Stimulated activated CD8-positive, alpha-beta memory T cell treated with anti-CD3 and anti-CD28 coated beads, Interleukin-7, amount 100 ng/mL, for 1 hour (primary cell): ENCODE data around the gene RBBP5.

Experiments
- DNase-seq, 2 donors: peaks; one replicate each; pipeline ENCODE4 v3.0.0-alpha.2; 2020; ENCODE audit warnings: low read depth in 2 of 2

The RBBP5 gene

DNA sequence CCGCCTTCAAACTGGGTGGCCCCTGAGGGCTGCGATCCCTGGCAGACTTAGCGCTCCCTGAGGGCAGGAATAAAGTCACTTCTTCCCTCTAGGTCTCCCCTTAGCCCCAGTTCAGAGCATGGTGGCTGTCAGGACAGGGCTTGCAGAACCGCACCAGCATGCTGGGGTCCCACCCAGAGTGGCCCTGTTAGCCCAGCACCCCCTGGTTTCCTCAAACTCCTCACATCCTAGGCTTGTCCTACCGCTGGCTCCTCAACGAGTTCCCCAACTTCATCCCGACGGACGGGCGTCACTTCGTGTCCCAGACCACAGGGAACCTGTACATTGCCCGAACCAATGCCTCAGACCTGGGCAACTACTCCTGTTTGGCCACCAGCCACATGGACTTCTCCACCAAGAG, 62.9 kb downstream of the RBBP5 start:
- DNase-seq, result no peak

DNA sequence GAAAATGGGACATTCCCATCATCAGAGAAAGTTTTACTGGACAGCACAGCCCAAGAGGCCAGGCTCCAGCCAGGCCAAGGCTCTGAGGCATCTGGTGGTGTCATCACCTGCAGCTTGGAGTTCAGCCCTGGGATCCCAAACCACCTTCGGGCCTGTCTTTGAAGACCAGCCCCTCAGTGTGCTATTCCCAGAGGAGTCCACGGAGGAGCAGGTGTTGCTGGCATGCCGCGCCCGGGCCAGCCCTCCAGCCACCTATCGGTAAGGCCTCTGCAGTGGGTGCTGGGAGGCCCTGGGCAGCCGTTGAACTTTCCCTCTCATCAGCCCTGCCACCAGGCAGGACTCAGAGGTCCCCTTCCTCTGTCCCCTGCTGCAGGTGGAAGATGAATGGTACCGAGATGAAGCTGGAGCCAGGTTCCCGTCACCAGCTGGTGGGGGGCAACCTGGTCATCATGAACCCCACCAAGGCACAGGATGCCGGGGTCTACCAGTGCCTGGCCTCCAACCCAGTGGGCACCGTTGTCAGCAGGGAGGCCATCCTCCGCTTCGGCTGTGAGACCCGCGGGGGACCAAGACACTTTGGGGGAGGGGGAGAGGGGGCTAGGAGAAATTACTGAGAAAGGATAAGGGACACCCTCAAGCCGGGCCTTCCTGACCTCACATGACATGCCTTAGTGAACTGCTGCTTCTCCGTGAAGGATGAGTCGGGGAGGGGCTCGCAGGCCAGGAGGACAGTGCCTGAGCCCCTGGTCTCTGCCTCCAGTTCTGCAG, 63.8 kb downstream of the RBBP5 start:
- no peak for DNase-seq

DNA sequence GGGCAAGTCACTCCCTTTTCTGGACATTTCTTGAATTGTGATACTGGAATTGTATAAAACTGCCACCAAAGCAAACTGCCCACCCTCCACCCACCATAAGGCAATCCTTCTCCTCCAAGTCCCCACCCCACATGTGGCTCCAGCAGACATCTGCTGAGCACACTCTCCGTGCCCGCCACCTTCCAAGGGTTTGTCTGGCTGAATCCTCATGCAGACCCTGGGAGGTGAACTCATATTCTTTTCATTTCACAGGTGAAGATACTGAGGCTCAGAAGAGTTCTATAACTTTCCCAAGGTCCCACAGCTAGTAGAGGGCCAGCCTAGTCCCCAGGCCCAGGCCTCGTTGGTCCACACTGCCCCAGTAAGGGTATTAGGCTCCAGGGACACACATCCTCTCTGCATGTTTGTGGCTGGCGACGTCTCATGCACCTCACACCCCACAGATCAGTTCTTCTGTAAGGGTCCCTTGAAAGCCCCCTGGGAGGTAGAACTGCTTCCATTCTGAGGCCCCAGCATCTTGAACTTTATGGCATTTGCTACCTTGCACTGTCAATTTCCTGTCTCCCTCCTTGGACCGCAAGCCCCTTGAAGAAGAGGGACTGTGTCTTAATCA, 64.7 kb downstream of the RBBP5 start:
- no peak for DNase-seq

DNA sequence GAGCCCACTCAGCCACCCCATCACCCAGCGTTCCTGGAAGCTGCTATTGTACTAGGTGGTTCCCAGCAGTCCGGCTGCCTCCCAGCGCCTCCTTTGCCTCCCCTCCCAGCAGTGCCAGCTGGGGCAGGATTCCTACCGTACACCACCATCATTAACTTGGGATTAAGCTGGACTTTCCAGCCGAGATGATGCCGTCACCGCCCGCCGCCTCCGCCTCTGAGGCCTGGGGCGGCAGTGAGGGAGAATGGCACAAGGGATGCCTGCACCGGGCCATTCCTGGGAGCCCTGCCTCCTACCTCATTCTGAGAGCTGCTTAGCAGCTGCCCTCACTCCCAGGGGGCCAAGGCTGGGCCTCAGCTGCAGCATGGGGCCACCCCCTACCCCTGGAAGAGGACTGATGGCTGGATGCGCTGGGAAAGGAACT, 65.6 kb downstream of the RBBP5 start:
- DNase-seq, result no peak

DNA sequence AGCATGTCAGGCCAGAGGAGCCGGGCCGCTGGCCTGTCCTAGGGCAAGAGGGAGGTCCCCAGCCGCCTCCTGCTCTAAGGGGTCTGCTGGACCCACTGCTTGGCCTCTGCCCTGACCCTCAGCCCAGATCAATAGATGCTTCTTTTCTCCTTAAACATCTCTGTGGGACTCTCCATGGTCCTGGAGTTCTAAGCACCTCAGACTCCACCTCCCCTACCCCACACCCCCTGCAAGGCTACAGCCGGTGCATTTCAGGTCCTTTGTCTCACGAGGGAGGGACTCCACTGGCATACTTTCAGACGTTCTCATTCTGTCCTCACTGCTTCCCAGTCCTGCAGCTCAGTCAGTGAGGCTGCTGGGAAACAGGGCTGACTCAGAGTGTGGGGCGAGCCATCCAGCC, 67.8 kb downstream of the RBBP5 start:
- DNase-seq, result no peak

DNA sequence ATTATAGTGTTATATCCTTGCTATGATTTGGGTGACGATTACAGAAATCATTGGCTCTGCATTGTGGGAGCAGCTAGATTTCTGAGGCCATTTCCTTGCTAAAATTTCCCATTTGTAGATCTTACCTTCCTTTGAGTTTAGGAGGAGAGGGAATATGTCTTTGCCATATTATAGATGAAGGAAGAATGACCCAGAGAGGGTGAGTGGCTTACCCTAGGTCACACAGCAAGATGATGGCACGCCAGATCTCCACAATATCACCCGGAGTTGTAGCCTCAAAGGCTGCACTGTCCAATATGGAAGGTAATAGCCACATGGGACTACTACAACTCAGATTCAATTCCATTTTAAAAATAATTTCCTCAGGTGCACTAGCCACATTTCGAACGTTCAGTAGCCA, 68.5 kb downstream of the RBBP5 start:
- DNase-seq, result no peak

DNA sequence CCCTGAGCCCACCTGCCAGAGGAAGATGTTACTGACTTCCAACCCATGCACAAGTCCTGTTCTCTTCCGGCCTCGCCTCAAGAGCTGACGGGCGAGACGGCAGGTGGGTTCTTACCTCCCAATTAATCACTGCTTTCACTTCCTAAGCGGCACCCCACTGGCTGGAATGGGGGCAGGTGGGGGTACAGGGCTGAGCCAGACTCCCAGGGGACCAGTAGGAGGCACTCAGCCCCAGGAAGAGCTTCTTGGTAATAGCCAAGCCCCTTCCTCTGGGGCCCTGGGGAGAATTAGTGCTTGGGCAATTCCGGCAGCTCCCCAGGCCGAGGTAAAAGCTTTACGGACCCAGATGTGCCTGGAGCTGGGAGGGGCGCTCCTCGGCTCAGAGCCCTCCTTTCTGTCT, 69.1 kb downstream of the RBBP5 start:
- no peak for DNase-seq

DNA sequence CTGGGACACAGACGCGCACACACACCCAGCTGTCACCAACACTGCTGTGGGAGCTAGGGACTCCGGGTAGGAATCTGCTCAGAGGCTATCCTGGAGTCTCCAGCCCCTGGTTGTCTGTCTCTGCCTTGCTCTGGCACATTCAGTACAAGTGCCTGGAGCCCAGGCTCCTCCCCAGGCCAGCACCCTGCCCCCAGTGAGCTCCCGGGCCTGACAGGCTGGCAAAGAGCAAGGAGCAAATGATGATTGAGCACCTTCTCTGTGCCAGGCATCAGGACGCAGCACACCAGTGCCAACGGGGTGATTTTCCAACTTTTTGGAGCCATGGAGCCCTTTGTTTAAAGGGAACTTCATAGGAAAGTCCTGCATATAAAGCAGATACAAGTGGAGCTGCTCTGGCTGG, 72.3 kb downstream of the RBBP5 start:
- DNase-seq, result no peak

DNA sequence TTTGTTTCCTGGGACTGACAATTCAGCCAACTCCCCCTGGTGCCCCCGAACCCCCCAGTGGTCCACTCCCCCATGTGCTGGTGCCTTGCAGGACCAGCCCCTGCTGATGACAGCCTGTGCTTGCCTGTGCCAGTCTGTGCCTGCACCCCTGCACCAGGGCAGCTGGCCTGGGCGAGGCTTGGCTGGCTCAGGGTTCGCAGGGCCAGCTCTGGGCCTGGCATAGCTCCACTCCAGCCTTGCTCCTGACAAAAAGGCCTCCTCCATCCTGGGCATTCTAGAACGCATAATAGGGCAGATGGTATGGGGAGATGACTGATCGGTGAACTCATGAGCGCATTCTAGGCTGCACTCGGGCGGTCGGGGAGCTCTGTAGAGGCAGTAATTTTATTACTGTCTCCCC, 73.4 kb downstream of the RBBP5 start:
- no peak for DNase-seq

DNA sequence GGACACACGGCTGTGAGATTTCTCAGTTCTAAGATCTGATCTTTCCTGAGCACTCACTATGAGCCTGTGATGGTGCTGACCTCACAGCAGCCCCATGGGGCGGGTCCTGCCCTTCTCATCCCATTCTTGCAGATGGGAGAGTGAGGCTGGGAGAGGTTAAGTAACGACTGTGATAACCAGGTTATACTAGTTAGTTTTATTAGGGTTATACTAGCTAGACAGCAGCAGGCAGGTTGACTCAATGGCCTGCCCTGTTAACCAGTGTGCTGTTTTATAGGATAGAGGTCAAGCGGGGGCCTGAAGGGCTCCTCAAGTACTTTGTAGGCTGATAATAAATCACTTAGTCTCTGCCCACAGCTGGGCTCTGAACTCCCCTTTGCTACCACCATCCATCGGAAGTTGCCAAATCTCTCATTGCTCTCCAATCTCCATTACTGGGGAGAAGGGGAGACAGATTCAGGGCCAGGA, 74.0 kb downstream of the RBBP5 start:
- DNase-seq, result no peak

DNA sequence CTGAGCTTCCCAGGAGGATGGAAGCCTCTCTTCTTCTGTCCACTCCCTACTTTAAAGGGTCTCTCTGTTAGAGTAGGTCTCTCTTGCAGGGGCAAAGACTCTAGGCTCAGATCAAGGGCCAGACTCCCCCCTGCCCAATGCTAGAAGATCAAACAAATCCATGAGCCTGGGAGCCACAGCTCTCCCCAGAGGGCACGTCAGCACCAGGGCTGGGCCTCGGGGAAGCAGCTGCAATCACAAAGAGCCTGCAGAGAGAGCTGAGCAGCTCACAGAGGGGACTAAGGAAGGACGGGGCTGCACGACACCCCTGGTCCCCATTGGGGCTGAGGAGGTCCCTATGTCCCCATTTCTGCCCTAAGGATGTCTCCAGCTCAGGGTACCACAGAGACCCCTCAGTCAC, 74.9 kb downstream of the RBBP5 start:
- no peak for DNase-seq

DNA sequence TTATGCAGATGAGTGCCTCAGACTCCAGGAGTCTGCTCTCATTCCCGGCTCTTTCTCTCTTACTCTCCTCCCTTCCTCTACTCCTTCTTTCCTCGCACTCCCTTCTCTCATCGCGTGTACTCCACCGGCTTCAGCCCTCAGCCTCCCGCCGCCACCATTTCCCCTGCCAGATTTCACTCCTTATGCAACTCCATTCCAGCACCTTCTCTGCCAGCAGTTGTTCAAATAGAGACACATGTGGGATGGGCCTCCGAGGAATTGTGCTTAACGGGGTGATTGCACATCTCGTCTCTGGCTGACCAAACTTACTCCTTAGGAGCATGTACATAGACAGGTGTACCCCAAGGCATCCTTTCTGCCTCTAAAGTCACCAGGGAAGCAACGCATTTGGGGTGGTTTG, 76.6 kb downstream of the RBBP5 start:
- DNase-seq, result no peak

DNA sequence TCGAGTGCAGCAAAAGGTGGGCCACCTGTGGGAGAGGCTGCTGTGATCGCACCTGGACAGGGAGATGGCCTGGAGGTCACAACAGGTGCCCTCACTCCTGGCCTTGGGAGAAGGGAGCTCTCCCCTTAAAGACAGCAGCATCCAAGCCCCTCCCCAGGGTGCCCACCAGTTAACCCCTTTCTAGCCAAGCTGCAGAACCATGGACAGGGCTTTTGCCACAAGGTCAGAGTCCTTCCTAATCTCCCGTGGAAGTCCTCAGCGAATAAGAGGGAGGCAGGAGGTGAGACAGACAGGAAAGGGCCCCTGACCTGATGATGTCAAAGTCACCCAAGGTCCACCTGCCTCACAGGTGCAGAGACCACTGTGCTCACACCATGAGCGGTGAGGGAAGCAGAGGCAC, 77.0 kb downstream of the RBBP5 start:
- no peak for DNase-seq

DNA sequence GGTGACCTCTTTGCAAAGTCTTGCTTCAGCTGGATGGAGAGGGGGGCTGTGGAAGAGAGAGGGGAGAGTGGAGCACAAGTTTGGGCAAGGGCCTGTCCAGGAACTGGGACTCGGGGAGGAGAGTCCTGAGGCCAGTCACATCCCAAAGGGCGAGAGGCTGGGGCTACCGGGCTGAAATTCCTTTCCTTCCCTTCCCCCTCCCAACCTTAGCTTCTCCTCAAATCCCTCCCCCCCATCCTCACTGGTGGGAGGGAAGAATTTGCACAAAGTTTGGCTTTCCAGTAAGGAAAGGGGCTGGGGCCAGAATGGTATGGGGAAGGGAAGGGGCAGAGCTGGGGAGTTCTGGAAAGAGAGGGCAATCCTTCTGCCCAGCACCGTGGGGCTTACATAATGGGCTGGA, 77.9 kb downstream of the RBBP5 start:
- no peak for DNase-seq

DNA sequence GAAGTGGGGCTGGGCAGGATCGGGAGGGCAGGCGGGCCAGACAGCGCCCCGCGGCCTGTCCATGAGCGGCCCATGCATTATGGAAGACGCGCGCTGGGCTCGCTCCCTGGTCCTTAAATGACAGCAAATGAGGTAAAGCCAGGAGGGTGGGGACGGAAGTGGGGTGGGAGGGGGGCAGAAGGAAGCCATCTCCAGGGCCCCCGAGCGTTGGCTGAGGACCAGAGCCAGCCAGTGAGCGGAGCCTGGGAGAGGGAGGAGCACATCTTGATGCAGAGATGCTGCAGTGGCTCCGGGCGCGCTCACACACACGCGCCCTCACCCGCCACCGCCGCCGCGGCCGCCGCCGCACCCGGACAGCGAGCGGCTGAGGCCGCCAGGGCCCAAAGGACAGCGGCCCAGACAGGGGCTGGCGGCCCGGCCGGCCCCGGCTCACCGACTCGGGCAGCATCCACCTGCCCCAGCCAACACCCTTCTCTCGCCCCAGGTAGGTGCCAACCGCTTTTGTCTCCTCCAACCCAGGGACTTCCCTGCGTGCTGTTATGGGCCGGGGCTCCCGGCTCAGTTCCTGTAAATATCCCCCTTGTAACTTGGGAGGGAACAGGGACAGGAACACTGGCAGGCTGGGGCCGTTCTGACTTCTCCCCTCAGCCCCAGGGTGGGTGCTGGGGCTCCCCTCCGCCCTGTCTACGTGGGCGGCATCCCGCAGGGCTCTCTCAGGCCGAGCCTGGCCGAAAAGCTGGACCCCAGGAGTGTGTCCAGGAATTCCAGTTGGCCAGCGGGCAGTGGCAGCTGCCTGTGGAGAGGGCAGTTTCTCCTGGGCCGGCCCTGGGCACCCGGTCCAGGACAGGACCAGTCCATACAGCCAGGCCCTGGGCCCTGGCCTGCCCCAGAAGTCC, 78.6 kb downstream of the RBBP5 start, which contains the start of gene CNTN2:
CNTN2 (plus strand) TSS at position 302 of the 896 bp plus-strand sequence. CDS start 9,974 bp downstream, outside the sequence.
- no peak for DNase-seq

DNA sequence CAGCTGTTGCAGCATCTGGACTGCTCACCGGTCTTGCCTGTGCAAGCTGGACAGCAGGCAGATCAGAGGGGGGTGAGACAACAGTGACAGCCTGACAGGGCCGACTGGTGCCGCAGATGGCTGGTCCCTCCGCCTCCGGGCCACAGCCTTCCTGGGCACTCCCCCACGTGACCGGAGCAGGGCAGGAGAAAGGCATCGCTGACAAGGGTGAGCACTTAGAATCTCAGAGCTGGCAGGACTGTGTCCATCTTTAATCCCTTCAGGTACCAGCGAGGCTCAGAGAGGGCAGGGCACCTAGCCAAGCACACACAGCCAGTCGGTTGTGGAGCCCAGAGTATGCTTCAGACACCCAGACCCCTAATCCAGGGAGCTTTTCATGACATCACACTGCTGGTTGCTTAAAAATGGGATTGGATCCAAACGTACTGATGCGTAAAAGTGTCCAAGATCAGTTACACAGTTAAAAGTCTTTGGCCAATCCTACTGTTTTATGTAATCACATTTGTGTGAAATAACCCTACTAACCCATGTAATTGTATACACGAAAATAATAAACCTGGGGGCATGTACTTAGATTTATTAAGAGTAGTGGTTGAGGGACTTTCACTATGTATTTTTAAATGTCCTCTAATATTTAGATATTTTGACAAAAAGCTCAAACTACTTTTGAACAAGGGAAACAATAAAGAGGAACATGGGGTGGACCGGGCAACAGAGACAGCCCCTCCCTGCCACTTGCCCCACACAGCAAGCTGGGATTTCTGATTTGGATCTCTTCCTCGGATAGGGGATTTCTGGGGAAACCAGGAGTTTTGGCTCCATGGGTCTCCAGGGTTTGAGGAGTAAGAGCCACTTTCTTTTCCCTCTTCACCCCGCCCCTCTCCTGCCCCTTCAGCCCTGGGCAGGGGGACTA, 79.5 kb downstream of the RBBP5 start:
- DNase-seq, result no peak

DNA sequence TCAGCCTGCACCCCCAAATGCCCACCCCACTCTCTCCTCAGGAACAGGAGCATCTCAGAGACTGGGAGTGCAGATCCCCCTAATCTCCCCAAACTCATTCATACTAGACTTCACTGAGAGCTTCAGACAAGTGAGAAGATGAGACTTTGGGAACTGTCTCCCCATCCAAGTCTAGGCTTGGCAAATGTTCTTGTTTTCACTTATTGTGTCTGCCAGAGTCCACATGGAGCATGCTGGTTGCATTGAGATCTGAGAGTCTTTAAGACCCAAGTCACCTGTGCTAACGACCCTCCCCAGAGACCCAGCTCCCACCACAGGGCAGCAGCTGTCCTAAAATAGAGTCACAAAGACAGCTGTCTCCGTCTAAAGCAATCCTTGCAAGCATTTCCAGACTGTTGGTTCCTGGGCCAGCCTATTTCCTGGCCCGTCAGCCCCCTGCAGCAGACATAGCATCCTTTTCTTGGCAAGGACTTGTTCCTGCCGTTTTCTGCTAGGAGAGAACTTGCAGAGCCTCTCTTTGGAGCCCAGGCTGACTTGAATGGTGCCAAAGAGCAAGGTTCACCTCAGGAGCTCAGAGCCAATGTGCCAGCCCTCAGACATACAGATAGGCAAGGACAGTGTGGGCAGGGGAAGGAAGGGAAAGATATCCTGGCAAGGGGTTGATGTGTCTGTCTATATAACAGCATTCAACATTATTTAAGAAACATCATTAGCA, 80.6 kb downstream of the RBBP5 start:
- DNase-seq, result no peak

DNA sequence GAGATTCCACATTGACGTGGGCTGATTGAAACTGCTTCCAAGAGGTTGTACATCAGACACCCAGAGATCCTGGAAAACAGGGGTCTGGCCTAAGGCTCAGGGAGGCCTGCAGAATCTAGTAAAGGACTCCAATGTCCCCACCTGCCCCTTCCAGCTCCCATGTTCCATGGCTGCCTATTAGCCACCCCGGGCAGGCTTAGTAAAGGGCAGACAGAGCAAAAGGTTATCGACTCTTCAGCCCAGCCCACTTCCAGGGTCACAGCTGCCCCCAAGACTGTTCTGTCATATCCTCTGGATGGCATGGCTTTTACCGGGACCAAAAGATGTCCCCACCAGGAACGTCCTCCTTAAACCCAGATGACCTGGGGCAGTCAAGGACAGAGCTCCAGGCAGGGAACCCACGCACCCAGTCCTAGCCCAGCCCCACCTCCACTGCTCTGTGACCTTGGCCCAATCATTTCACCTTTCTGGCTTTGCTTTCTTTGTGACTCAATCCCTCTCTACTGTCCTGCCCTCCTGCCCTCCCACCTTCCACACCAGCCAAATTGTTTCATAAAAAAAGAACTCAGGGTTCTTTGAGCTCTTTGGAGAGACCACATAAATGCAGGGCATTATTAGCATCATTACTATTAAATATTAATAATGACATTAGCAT, 83.5 kb downstream of the RBBP5 start:
- DNase-seq, result no peak

DNA sequence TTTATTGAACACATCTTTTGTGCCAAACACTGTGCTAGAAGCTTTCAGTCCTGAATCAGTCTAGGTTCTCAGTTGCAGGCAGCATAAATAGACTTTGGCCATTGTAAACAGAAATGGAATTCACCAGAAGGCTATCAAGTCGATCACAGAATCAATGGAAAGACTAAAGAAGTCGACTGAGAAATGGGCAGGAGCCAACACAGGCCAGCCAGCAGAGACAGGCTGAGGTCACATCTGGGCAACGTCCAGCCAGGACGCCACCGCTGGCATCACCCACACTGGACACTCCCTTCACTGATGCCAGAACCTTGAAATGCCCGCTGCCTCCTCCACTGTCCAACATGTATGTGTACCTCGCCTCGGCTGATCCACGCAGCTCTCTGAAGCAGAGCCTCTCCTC, 84.2 kb downstream of the RBBP5 start:
- DNase-seq, result no peak
